Iris pigment epithelial cell (primary cell): ENCODE data around the gene OBSCN.
"Not testable (repeated sequence)": the region's sequence is repeated elsewhere in the genome, so short reads cannot be mapped to it uniquely, and the experiment has no call there.

ENCODE experiments used
- DNase-seq: peaks from one replicate; pipeline ENCODE4 v3.0.0-alpha.2; 2011; ENCODE audit warnings: low read depth

OBSCN gene

GRCh38 chr1:228172591-228173527 lies 35.0 kb upstream of the OBSCN start:
- DNase-seq = no peak

- DNase-seq = not testable (repeated sequence)
Observed at GRCh38 chr1:228173528-228174481, 34.0 kb upstream of the OBSCN start.

GRCh38 chr1:228174482-228175315 lies 33.1 kb upstream of the OBSCN start:
- no peak for DNase-seq

GRCh38 chr1:228175316-228176023 lies 32.4 kb upstream of the OBSCN start:
- DNase-seq = no peak

GRCh38 chr1:228176024-228176395 lies 31.8 kb upstream of the OBSCN start:
- no peak for DNase-seq

GRCh38 chr1:228176461-228177182 lies 31.2 kb upstream of the OBSCN start:
- no peak for DNase-seq

GRCh38 chr1:228177183-228177475 lies 30.7 kb upstream of the OBSCN start:
- DNase-seq = no peak

GRCh38 chr1:228177721-228178710 lies 29.8 kb upstream of the OBSCN start:
- no peak for DNase-seq

- no peak for DNase-seq
Observed at GRCh38 chr1:228178737-228179684, 28.8 kb upstream of the OBSCN start.

GRCh38 chr1:228180271-228180958 lies 27.4 kb upstream of the OBSCN start:
- DNase-seq = no peak

GRCh38 chr1:228180959-228181644 lies 26.7 kb upstream of the OBSCN start:
- DNase-seq = no peak

- no peak for DNase-seq
Observed at GRCh38 chr1:228181645-228182034, 26.2 kb upstream of the OBSCN start.

- DNase-seq = no peak
Observed at GRCh38 chr1:228182296-228183030, 25.4 kb upstream of the OBSCN start.

GRCh38 chr1:228184152-228184551 lies 23.7 kb upstream of the OBSCN start:
- no peak for DNase-seq

GRCh38 chr1:228185641-228185965 lies 22.2 kb upstream of the OBSCN start:
- DNase-seq = no peak

GRCh38 chr1:228188249-228188648 lies 19.6 kb upstream of the OBSCN start:
- not testable (repeated sequence) for DNase-seq

GRCh38 chr1:228190182-228190581 lies 17.7 kb upstream of the OBSCN start:
- DNase-seq = no peak
